Measurements from ENCODE around the gene PDE7B. TPM values are rescaled to one million over a fixed set of nuclear protein-coding genes. Genes with fewer than 3 reads are reported as not detected.

Gene PDE7B
- polyA plus RNA-seq, 1 of the 3 experiments (the other 2 are of a cell fraction): 1.9 TPM

GRCh38 chr6:136015531-136015930 is 164.0 kb downstream of the PDE7B start (continued):
- no peak for TF ChIP-seq CTCF (IDR thresholded peaks at IDR 0.05)

GRCh38 chr6:136016228-136017225 is 165.0 kb downstream of the PDE7B start:
- H4K20me1 ChIP-seq (ENCODE audit: insufficient read depth): no peaks in the 10 kb centered on the region
- H3F3A ChIP-seq (replicated peaks; ENCODE audit: insufficient read depth): peaks cover 29% of the 10 kb centered on the region
- TF ChIP-seq NFIC (IDR thresholded peaks at IDR 0.05; ENCODE audit: borderline replicate concordance): no peak
- no peak for TF ChIP-seq RCOR1 (IDR thresholded peaks at IDR 0.05; ENCODE audit: low read length)
- no peak for TF ChIP-seq CHD2 (IDR thresholded peaks at IDR 0.05; ENCODE audit: low read length, partially characterized antibody)
- TF ChIP-seq MEF2A (IDR thresholded peaks at IDR 0.05; ENCODE audit: borderline replicate concordance, low read depth): no peak
- no peak for TF ChIP-seq GATA2 (CRISPR knock-in tag; IDR thresholded peaks at IDR 0.05)
- no peak for TF ChIP-seq USF1 (IDR thresholded peaks at IDR 0.05; ENCODE audit: borderline replicate concordance, low read depth)
- TF ChIP-seq TAF1 (IDR thresholded peaks at IDR 0.05; ENCODE audit: borderline replicate concordance, low read depth, low read length): no peak
- no peak for TF ChIP-seq MAX (IDR thresholded peaks at IDR 0.05; ENCODE audit: low read depth)
- TF ChIP-seq EZH2phosphoT487 (IDR thresholded peaks at IDR 0.05; ENCODE audit: borderline replicate concordance, low read depth): no peak
- TF ChIP-seq MXI1 (IDR thresholded peaks at IDR 0.05; ENCODE audit: low read depth, low read length): no peak
- no peak for TF ChIP-seq JUND (IDR thresholded peaks at IDR 0.05)
- TF ChIP-seq EP300 (IDR thresholded peaks at IDR 0.05; ENCODE audit: borderline replicate concordance in 1 of 2, low read depth in 1 of 2, low read length in 1 of 2): no peak
- no peak for TF ChIP-seq TEAD4 (IDR thresholded peaks at IDR 0.05; ENCODE audit: borderline replicate concordance, insufficient read depth)
- H3K4me3 ChIP-seq (ENCODE audit: low read depth in 2 of 2, low read length in 1 of 2): no peak overlapping the region
- ChIA-PET CTCF (no interaction called here), POLR2A (no interaction called here)
- DNase-seq: no peak
- WGBS (ENCODE audit: low lambda C conversion rate): 97% methylated on average over 9 of the region's 9 CpGs
- H3K9me2 ChIP-seq: no peaks in the 10 kb centered on the region
- H3K27ac ChIP-seq (ENCODE audit: low read depth in 2 of 2, low read length in 1 of 2): peak overlapping the region in 1 of 2 experiments; percentile 98; a peak in 2 of 4 replicates
- H2AFZ ChIP-seq (ENCODE audit: low read depth): no peak overlapping the region
- H3K79me2 ChIP-seq (ENCODE audit: insufficient read depth): no peaks in the 10 kb centered on the region
- no peaks in the 10 kb centered on the region for H3K9me3 ChIP-seq
- no peaks in the 10 kb centered on the region for H3K36me3 ChIP-seq (replicated peaks in 1 of 2; ENCODE audit: control insufficient read depth in 1 of 2, insufficient read depth in 2 of 2, low read length in 1 of 2)
- no peak overlapping the region for H3K9ac ChIP-seq
- H3K27me3 ChIP-seq (ENCODE audit: insufficient read depth): no peaks in the 10 kb centered on the region
- H3K4me2 ChIP-seq: no peak overlapping the region
- peaks cover 11 to 27% of the 10 kb centered on the region in 2 experiments for H3K4me1 ChIP-seq (ENCODE audit: control insufficient read depth in 1 of 2, insufficient read depth in 2 of 2, low read depth in 1 of 2, low read length in 1 of 2)

Measured in SK-N-SH (cell line).